BLaER1 (cell line): ENCODE results near the gene LIN7B.
A peak's percentile ranks its signal among the peaks of the same experiment; 100 is the strongest.

ENCODE experiments used
- H3K27ac ChIP-seq: shearing (Covaris generic); formaldehyde crosslinking; 2 replicates; pipeline ENCODE4 v1.8.1; 2022
- H3K27me3 ChIP-seq: shearing (Covaris generic); formaldehyde crosslinking; 2 replicates; pipeline ENCODE4 v1.8.1; 2022
- H3K36me3 ChIP-seq: shearing (Covaris generic); formaldehyde crosslinking; 2 replicates; pipeline ENCODE4 v1.8.1; 2022
- H3K4me1 ChIP-seq: shearing (Covaris generic); formaldehyde crosslinking; 2 replicates; pipeline ENCODE4 v1.8.1; 2022
- H3K4me2 ChIP-seq: shearing (Covaris generic); formaldehyde crosslinking; 2 replicates; pipeline ENCODE4 v1.8.1; 2022
- H3K4me3 ChIP-seq: shearing (Covaris generic); formaldehyde crosslinking; 2 replicates; pipeline ENCODE4 v1.8.1; 2022
- H3K9ac ChIP-seq: shearing (Covaris generic); formaldehyde crosslinking; 2 replicates; pipeline ENCODE4 v1.8.1; 2022
- H3K9me3 ChIP-seq: shearing (Covaris generic); formaldehyde crosslinking; 2 replicates; pipeline ENCODE4 v1.8.1; 2022
- H4K20me1 ChIP-seq: shearing (Covaris generic); formaldehyde crosslinking; 2 replicates; pipeline ENCODE4 v1.8.1; 2022
- Cebpa-rat ChIP-seq: shearing (Covaris generic); IDR thresholded peaks from 2 replicates; pipeline ENCODE4 v1.8.1; 2022

LIN7B gene

GRCh38 chr19:49094505-49095482, 19.4 kb upstream of the LIN7B start:
- peaks cover 95% of the 10 kb centered on the region for H4K20me1 ChIP-seq
- H3K9ac ChIP-seq: peak overlapping the region; percentile 56
- H3K36me3 ChIP-seq: peaks cover 98% of the 10 kb centered on the region
- H3K9me3 ChIP-seq: no peaks in the 10 kb centered on the region
- H3K27me3 ChIP-seq: no peaks in the 10 kb centered on the region
- no peak overlapping the region for H3K4me2 ChIP-seq
- TF ChIP-seq Cebpa-rat: no peak
- H3K4me1 ChIP-seq: peaks cover 33% of the 10 kb centered on the region
- no peak overlapping the region for H3K4me3 ChIP-seq
- peak overlapping the region; percentile 13; the same call in 1 of the 2 replicates for H3K27ac ChIP-seq

- Histone ChIP-seq H3K9me3 (no peaks in the 10 kb centered on the region), H3K27ac (peak overlapping the region; percentile 76), H3K36me3 (peaks cover 90% of the 10 kb centered on the region)
Measured at GRCh38 chr19:49097453-49098288, 16.5 kb upstream of the LIN7B start.

GRCh38 chr19:49098795-49099194, 15.4 kb upstream of the LIN7B start:
- peak overlapping the region; percentile 68 for H3K4me2 ChIP-seq
- H3K4me1 ChIP-seq: peaks cover 71% of the 10 kb centered on the region
- no peak for TF ChIP-seq Cebpa-rat
- H4K20me1 ChIP-seq: peaks cover 69% of the 10 kb centered on the region
- H3K4me3 ChIP-seq: no peak overlapping the region
- H3K9ac ChIP-seq: peak overlapping the region; percentile 52; the same call in 1 of the 2 replicates
- H3K27ac ChIP-seq: peak overlapping the region; percentile 76
- no peaks in the 10 kb centered on the region for H3K9me3 ChIP-seq
- H3K27me3 ChIP-seq: no peaks in the 10 kb centered on the region
- H3K36me3 ChIP-seq: peaks cover 84% of the 10 kb centered on the region

More at GRCh38 chr19:49097453-49098288, 16.5 kb upstream of the LIN7B start:
- Histone ChIP-seq H4K20me1 (peaks cover 80% of the 10 kb centered on the region), H3K4me2 (peak overlapping the region; percentile 68), H3K9ac (peak overlapping the region; percentile 52), H3K4me1 (peaks cover 60% of the 10 kb centered on the region), H3K27me3 (no peaks in the 10 kb centered on the region), H3K4me3 (0 out of 2 replicates have a peak overlapping the region, but pooled peaks have one; percentile 2)
- no peak for TF ChIP-seq Cebpa-rat

- Histone ChIP-seq H3K36me3 (peaks cover 76% of the 10 kb centered on the region), H3K4me2 (peak overlapping the region; percentile 51), H3K9me3 (no peaks in the 10 kb centered on the region), H3K4me1 (peaks cover 83% of the 10 kb centered on the region), H3K27ac (peak overlapping the region; percentile 60), H4K20me1 (peaks cover 62% of the 10 kb centered on the region), H3K4me3 (no peak overlapping the region), H3K9ac (peak overlapping the region; percentile 48; the same call in 1 of the 2 replicates), H3K27me3 (no peaks in the 10 kb centered on the region)
- no peak for TF ChIP-seq Cebpa-rat
Measured at GRCh38 chr19:49101160-49101559, 13.0 kb upstream of the LIN7B start.

GRCh38 chr19:49102303-49102702, 11.9 kb upstream of the LIN7B start:
- H3K9ac ChIP-seq: peak overlapping the region; percentile 80
- H4K20me1 ChIP-seq: peaks cover 62% of the 10 kb centered on the region
- H3K4me1 ChIP-seq: peaks cover 89% of the 10 kb centered on the region
- peaks cover 76% of the 10 kb centered on the region for H3K36me3 ChIP-seq
- no peaks in the 10 kb centered on the region for H3K27me3 ChIP-seq
- no peak for TF ChIP-seq Cebpa-rat
- no peaks in the 10 kb centered on the region for H3K9me3 ChIP-seq
- peak overlapping the region; percentile 82 for H3K27ac ChIP-seq
- peak overlapping the region; percentile 90 for H3K4me2 ChIP-seq
- no peak overlapping the region for H3K4me3 ChIP-seq

- Histone ChIP-seq H3K4me3 (peak overlapping the region; percentile 59), H3K27ac (peak overlapping the region; percentile 82), H3K9ac (peak overlapping the region; percentile 80), H3K36me3 (peaks cover 78% of the 10 kb centered on the region), H3K27me3 (no peaks in the 10 kb centered on the region), H3K4me1 (peaks cover 77% of the 10 kb centered on the region), H4K20me1 (peaks cover 62% of the 10 kb centered on the region), H3K4me2 (peak overlapping the region; percentile 90), H3K9me3 (no peaks in the 10 kb centered on the region)
- TF ChIP-seq Cebpa-rat: no peak
Measured at GRCh38 chr19:49103331-49104085, 10.7 kb upstream of the LIN7B start.

GRCh38 chr19:49104229-49104864, 9.8 kb upstream of the LIN7B start:
- peak overlapping the region; percentile 82 for H3K27ac ChIP-seq

GRCh38 chr19:49106648-49107135, 7.5 kb upstream of the LIN7B start:
- peak overlapping the region; percentile 90 for H3K4me2 ChIP-seq
- H4K20me1 ChIP-seq: peaks cover 61% of the 10 kb centered on the region
- H3K4me1 ChIP-seq: peaks cover 50% of the 10 kb centered on the region
- no peak overlapping the region for H3K4me3 ChIP-seq
- TF ChIP-seq Cebpa-rat: no peak
- H3K27ac ChIP-seq: no peak overlapping the region
- peaks cover 72% of the 10 kb centered on the region for H3K36me3 ChIP-seq
- no peak overlapping the region; the same call in 1 of the 2 replicates for H3K9ac ChIP-seq
- no peaks in the 10 kb centered on the region for H3K9me3 ChIP-seq
- no peaks in the 10 kb centered on the region for H3K27me3 ChIP-seq

More at GRCh38 chr19:49104229-49104864, 9.8 kb upstream of the LIN7B start:
- peak overlapping the region; percentile 90 for H3K4me2 ChIP-seq
- H3K36me3 ChIP-seq: peaks cover 78% of the 10 kb centered on the region
- H3K9me3 ChIP-seq: no peaks in the 10 kb centered on the region
- no peak for TF ChIP-seq Cebpa-rat
- H3K9ac ChIP-seq: peak overlapping the region; percentile 80
- peaks cover 63% of the 10 kb centered on the region for H4K20me1 ChIP-seq
- peaks cover 71% of the 10 kb centered on the region for H3K4me1 ChIP-seq
- H3K4me3 ChIP-seq: peak overlapping the region; percentile 59
- no peaks in the 10 kb centered on the region for H3K27me3 ChIP-seq
